Ecto neural progenitor cell (in vitro differentiated cells): ENCODE measurements around the gene SLC10A7.
"Not testable (repeated sequence)": the region's sequence is repeated elsewhere in the genome, so short reads cannot be mapped to it uniquely, and the experiment has no call there.

ENCODE experiments used
- DNase-seq: peaks from one replicate; pipeline ENCODE4 v3.0.0-alpha.2; 2018; ENCODE audit warnings: low spot score

The SLC10A7 gene

DNA sequence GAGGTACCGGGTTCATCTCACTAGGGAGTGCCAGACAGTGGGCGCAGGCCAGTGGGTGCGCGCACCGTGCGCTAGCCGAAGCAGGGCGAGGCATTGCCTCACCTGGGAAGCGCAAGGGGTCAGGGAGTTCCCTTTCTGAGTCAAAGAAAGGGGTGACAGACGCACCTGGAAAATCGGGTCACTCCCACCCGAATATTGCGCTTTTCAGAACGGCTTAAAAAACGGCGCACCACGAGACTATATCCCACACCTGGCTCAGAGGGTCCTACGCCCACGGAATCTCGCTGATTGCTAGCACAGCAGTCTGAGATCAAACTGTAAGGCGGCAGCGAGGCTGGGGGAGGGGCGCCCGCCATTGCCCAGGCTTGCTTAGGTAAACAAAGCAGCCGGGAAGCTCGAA is 171.6 kb downstream of the SLC10A7 start:
- DNase-seq: not testable (repeated sequence)

DNA sequence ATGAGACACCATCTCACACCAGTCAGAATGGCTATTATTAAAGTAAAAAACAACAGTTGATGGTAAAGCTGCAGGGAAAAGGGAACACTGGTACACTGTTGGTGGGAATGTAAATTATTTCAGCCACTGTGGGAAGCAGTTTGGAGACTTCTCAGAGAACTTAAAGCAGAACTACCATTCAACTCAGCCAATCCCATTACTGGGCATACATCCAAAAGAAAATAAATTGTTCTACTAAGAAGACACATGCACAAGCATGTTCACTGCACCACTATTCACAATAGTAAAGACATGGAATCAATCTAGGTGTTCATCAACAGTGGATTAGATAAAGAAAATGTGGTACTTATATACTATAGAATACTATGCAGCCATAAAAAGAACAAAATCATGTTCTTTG is 172.4 kb downstream of the SLC10A7 start:
- no peak for DNase-seq

- no peak for DNase-seq
Measured at GRCh38 chr4:146347822-146348221, 173.9 kb downstream of the SLC10A7 start.

- no peak for DNase-seq
Measured at GRCh38 chr4:146346276-146346675, 175.5 kb downstream of the SLC10A7 start.

GRCh38 chr4:146343776-146344175 is 178.0 kb downstream of the SLC10A7 start:
- no peak for DNase-seq

DNA sequence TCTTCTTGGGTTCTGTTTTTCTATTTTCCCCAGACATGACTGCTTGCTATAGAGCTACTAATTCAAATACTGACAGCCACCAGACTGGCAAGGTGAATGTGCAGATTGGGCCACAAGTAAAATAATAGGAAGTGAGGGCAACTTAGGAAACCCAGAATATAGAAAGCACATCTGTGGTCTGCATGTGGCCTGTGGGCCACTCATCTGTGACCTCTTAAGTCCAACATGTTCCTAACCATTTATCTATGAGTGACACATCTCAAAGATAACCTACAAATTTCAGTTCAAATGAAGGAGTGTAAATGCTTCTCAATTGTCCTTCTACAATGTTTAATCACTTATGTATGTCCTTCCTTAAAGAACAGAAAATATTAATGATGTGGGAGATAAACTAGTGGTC is 178.5 kb downstream of the SLC10A7 start:
- DNase-seq: no peak

GRCh38 chr4:146342600-146343192 is 179.0 kb downstream of the SLC10A7 start:
- no peak for DNase-seq

GRCh38 chr4:146340798-146341197 is 180.9 kb downstream of the SLC10A7 start:
- DNase-seq: no peak

GRCh38 chr4:146338512-146338911 is 183.2 kb downstream of the SLC10A7 start:
- no peak for DNase-seq

DNA sequence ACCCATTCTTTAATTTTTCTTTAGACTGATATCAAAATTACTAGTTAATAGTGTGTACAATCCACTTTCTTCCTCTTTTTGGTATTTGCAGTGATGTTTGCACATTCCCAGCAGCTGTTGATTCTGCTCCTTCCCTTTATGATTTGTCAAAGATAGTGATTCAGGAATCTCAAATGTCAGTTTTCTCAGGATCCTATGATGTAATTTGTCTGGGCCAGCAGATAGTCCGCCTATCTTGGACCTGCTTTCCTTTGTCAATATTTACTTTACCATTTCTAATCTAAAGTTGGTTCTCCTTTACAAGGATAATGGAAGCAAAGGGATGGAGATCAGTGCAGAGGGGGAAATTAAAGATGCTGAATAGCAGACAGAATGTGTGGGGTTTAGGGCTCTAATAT is 185.3 kb downstream of the SLC10A7 start:
- no peak for DNase-seq

DNA sequence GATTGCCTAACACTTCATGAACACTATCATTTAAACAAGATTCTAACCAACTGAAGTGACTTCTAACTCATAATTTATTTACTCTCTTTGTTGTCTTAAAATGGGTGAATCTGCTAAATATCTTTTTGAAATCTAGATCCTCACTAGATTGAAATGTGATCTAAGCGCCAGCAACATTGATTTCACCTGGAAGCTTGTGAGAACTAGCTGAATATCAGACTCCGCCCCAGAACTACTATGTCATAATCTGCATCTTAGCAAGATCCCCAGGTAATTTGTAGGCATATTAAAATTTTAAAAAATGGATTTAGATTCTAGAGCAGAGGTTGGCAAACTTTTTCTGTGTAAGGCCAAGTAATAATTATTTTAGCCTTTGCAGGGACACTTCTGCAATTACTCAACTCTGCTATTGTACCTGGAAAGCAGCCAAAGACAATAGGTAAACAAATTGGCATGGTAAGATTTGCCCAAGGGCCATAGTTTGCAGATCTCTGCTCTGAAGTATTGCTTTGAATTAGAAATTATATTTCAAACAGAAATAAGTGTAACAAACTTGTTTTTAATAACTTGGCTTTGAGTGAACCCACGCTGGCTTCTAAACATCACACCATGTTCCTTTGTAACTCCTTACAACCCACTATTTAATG is 185.9 kb downstream of the SLC10A7 start:
- no peak for DNase-seq

GRCh38 chr4:146334862-146335449 is 186.8 kb downstream of the SLC10A7 start:
- no peak for DNase-seq

- DNase-seq: no peak
Measured at GRCh38 chr4:146333895-146334262, 187.9 kb downstream of the SLC10A7 start.

- DNase-seq: no peak
Measured at GRCh38 chr4:146333187-146333894, 188.4 kb downstream of the SLC10A7 start.

DNA sequence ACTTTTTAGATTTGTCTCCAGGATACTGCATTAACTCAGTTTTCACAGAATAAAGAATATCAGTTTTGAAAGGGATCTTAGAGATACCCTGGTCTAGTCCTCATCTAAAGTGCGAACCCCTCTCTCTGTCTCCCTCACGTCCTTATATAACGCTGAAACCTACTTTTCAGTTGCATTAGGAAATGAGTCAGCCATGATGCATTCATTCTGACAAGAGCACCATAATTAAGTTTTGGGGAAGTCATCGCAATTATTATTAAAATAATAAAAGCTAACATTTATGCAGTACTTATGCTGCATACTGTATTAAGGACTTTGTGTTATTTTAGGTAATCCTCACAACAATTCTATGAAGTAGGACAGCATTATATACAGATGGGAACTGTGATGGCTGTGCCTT is 191.3 kb downstream of the SLC10A7 start:
- no peak for DNase-seq

GRCh38 chr4:146329050-146329716 is 192.6 kb downstream of the SLC10A7 start:
- DNase-seq: no peak

DNA sequence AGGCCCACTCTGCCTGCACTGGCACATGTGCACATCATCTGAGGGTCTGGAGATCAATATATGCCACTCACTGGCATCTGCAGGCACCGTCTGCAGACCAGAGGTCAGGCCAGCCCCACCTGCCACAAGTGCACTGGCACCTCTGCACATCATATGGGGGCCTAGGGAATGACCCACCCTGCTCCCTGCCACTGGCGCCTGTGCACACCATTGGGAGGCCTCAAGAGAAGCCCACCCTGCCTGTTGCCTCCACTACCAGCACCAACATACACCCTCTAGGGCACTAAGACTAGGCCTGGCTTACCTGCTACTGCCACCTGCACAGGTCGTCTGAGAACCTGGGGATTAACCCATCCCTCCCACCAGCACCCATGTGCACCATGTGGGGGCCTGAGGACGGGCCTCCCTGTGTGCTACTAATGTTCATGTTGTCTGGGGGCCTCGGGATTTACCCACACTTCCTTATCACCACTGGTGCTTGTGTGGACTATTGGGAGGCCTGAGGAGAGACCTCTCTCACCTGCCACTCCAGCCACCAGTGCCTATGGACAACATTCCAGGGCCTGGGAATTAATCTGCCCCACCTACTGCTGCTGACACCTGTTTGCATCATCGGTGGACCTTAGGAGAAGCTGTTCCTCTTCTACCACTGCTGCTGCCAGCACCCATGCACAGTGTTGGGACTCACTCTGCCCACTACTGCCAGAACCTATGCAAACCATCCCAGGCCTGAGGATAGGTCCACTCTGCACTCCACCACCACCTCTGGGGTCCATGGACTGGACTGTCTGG is 193.7 kb downstream of the SLC10A7 start:
- no peak for DNase-seq

DNA sequence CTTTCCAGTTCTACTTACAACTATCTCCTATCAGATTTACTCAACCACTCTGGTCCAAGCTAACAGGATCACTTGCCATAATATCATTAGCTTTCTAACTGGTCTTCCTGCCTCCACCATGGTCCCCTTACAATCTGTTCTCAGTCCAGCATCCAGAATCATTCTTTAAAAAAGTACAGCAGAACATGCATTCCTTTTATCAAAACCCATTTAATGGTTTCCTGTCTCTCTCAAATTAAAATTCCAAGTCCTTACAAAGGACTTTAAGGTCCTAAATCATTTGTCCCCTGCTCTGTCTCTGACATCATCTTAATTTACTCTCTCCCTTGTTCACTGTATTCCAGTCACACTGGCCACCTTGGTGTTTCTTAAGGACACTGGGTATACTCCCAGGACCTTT is 202.8 kb downstream of the SLC10A7 start:
- no peak for DNase-seq

GRCh38 chr4:146317783-146318182 is 204.0 kb downstream of the SLC10A7 start:
- DNase-seq: no peak

DNA sequence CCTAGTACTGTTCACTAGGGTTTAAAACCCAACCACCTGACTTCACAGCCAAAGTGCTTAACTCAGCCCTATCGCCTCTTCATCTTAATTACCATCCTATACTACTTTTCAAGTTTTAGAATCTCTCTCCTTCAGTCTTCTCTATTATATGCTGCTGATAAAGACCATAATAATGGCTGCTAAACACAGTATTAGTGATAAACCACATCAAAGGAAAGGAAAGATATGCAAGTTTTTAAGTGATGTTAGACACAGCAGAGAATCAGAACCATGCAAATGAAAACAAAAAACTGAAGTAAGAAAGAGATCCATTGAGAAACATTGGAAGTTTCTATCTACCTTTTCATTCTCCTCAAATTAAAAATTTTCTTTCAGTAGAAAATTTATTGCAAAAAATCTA is 206.6 kb downstream of the SLC10A7 start:
- DNase-seq: no peak

GRCh38 chr4:146311238-146311970 is 210.3 kb downstream of the SLC10A7 start:
- no peak for DNase-seq
